ENCODE measurements around the gene MAT1A. TPM values are rescaled to one million over a fixed set of nuclear protein-coding genes. Genes with fewer than 3 reads are reported as not detected.
A peak's percentile ranks its signal among the peaks of the same experiment; 100 is the strongest.
"Not testable (repeated sequence)": the region's sequence is repeated elsewhere in the genome, so short reads cannot be mapped to it uniquely, and the experiment has no call there.

Gene MAT1A
- total RNA-seq, 1 experiment from 2014 or later = 1.5 TPM

- in situ Hi-C loops (cut with HindIII; ENCODE audit: low pct_unique_long_range_greater_than_20kb, low sequenced_read_pairs); H3K9me3 ChIP-seq (ENCODE audit: control insufficient read depth, insufficient read depth, low read depth, low read length); H3K4me3 ChIP-seq (ENCODE audit: low read depth in 2 of 2, low read length in 2 of 2); H3K36me3 ChIP-seq (ENCODE audit: control insufficient read depth, insufficient read depth, low read length); intact Hi-C loops (cut with micrococcal nuclease; ENCODE audit: unreplicated experiment); DNase-seq (ENCODE audit: low read depth, low spot score); H3K4me1 ChIP-seq (ENCODE audit: control insufficient read depth, insufficient read depth, low read length); ATAC-seq; CTCF ChIA-PET; H3K27ac ChIP-seq (ENCODE audit: low read length); H3K27me3 ChIP-seq (ENCODE audit: control insufficient read depth, insufficient read depth, low read length); BruUV-seq (replicated peaks); POLR2A ChIA-PET: not testable (repeated sequence)
These were observed 39.6 kb downstream of the MAT1A start for GRCh38 chr10:80249906-80250305.

- DNase-seq (ENCODE audit: low read depth, low spot score); H3K4me1 ChIP-seq (ENCODE audit: control insufficient read depth, insufficient read depth, low read length); BruUV-seq (replicated peaks); H3K4me3 ChIP-seq (ENCODE audit: low read depth in 2 of 2, low read length in 2 of 2); intact Hi-C loops (cut with micrococcal nuclease; ENCODE audit: unreplicated experiment); CTCF ChIA-PET; H3K9me3 ChIP-seq (ENCODE audit: control insufficient read depth, insufficient read depth, low read depth, low read length); ATAC-seq; POLR2A ChIA-PET; H3K27ac ChIP-seq (ENCODE audit: low read length); H3K36me3 ChIP-seq (ENCODE audit: control insufficient read depth, insufficient read depth, low read length); in situ Hi-C loops (cut with HindIII; ENCODE audit: low pct_unique_long_range_greater_than_20kb, low sequenced_read_pairs); H3K27me3 ChIP-seq (ENCODE audit: control insufficient read depth, insufficient read depth, low read length): not testable (repeated sequence)
These were observed 41.8 kb downstream of the MAT1A start for GRCh38 chr10:80247611-80248010.

- DNase-seq (ENCODE audit: low read depth, low spot score); H3K4me1 ChIP-seq (ENCODE audit: control insufficient read depth, insufficient read depth, low read length); H3K9me3 ChIP-seq (ENCODE audit: control insufficient read depth, insufficient read depth, low read depth, low read length); ATAC-seq; BruUV-seq (replicated peaks); POLR2A ChIA-PET; H3K4me3 ChIP-seq (ENCODE audit: low read depth in 2 of 2, low read length in 2 of 2); H3K27ac ChIP-seq (ENCODE audit: low read length); in situ Hi-C loops (cut with HindIII; ENCODE audit: low pct_unique_long_range_greater_than_20kb, low sequenced_read_pairs); H3K36me3 ChIP-seq (ENCODE audit: control insufficient read depth, insufficient read depth, low read length); CTCF ChIA-PET; intact Hi-C loops (cut with micrococcal nuclease; ENCODE audit: unreplicated experiment); H3K27me3 ChIP-seq (ENCODE audit: control insufficient read depth, insufficient read depth, low read length): not testable (repeated sequence)
These were observed 45.1 kb downstream of the MAT1A start for GRCh38 chr10:80244371-80244770.

- ATAC-seq; H3K27ac ChIP-seq (ENCODE audit: low read length); BruUV-seq (replicated peaks); in situ Hi-C loops (cut with HindIII; ENCODE audit: low pct_unique_long_range_greater_than_20kb, low sequenced_read_pairs); H3K27me3 ChIP-seq (ENCODE audit: control insufficient read depth, insufficient read depth, low read length); H3K4me1 ChIP-seq (ENCODE audit: control insufficient read depth, insufficient read depth, low read length); H3K4me3 ChIP-seq (ENCODE audit: low read depth in 2 of 2, low read length in 2 of 2); CTCF ChIA-PET; intact Hi-C loops (cut with micrococcal nuclease; ENCODE audit: unreplicated experiment); POLR2A ChIA-PET; H3K36me3 ChIP-seq (ENCODE audit: control insufficient read depth, insufficient read depth, low read length); H3K9me3 ChIP-seq (ENCODE audit: control insufficient read depth, insufficient read depth, low read depth, low read length); DNase-seq (ENCODE audit: low read depth, low spot score): not testable (repeated sequence)
These were observed 47.1 kb downstream of the MAT1A start for GRCh38 chr10:80242341-80242740.

GRCh38 chr10:80236457-80236856 lies 53.0 kb downstream of the MAT1A start:
- DNase-seq (ENCODE audit: low read depth, low spot score); BruUV-seq (replicated peaks); POLR2A ChIA-PET; H3K4me3 ChIP-seq (ENCODE audit: low read depth in 2 of 2, low read length in 2 of 2); CTCF ChIA-PET; in situ Hi-C loops (cut with HindIII; ENCODE audit: low pct_unique_long_range_greater_than_20kb, low sequenced_read_pairs); H3K4me1 ChIP-seq (ENCODE audit: control insufficient read depth, insufficient read depth, low read length); H3K36me3 ChIP-seq (ENCODE audit: control insufficient read depth, insufficient read depth, low read length); H3K27ac ChIP-seq (ENCODE audit: low read length); H3K27me3 ChIP-seq (ENCODE audit: control insufficient read depth, insufficient read depth, low read length); H3K9me3 ChIP-seq (ENCODE audit: control insufficient read depth, insufficient read depth, low read depth, low read length); intact Hi-C loops (cut with micrococcal nuclease; ENCODE audit: unreplicated experiment): not testable (repeated sequence)
- ATAC-seq = peak; percentile 16; the same call in 1 of the 2 replicates

GRCh38 chr10:80234331-80235235 lies 54.9 kb downstream of the MAT1A start:
- H3K27ac ChIP-seq (ENCODE audit: low read length); intact Hi-C loops (cut with micrococcal nuclease; ENCODE audit: unreplicated experiment); H3K9me3 ChIP-seq (ENCODE audit: control insufficient read depth, insufficient read depth, low read depth, low read length); H3K4me3 ChIP-seq (ENCODE audit: low read depth in 2 of 2, low read length in 2 of 2); H3K4me1 ChIP-seq (ENCODE audit: control insufficient read depth, insufficient read depth, low read length); CTCF ChIA-PET; H3K36me3 ChIP-seq (ENCODE audit: control insufficient read depth, insufficient read depth, low read length); POLR2A ChIA-PET; in situ Hi-C loops (cut with HindIII; ENCODE audit: low pct_unique_long_range_greater_than_20kb, low sequenced_read_pairs); DNase-seq (ENCODE audit: low read depth, low spot score); BruUV-seq (replicated peaks); H3K27me3 ChIP-seq (ENCODE audit: control insufficient read depth, insufficient read depth, low read length): not testable (repeated sequence)
- peak; percentile 68 for ATAC-seq

GRCh38 chr10:80233871-80234270 lies 55.6 kb downstream of the MAT1A start:
- ATAC-seq; intact Hi-C loops (cut with micrococcal nuclease; ENCODE audit: unreplicated experiment): not testable (repeated sequence)

More at GRCh38 chr10:80233871-80234270, 55.6 kb downstream of the MAT1A start:
- H3K4me3 ChIP-seq (ENCODE audit: low read depth in 2 of 2, low read length in 2 of 2); POLR2A ChIA-PET; H3K27ac ChIP-seq (ENCODE audit: low read length); BruUV-seq (replicated peaks); H3K4me1 ChIP-seq (ENCODE audit: control insufficient read depth, insufficient read depth, low read length); H3K27me3 ChIP-seq (ENCODE audit: control insufficient read depth, insufficient read depth, low read length); CTCF ChIA-PET; in situ Hi-C loops (cut with HindIII; ENCODE audit: low pct_unique_long_range_greater_than_20kb, low sequenced_read_pairs); H3K36me3 ChIP-seq (ENCODE audit: control insufficient read depth, insufficient read depth, low read length); H3K9me3 ChIP-seq (ENCODE audit: control insufficient read depth, insufficient read depth, low read depth, low read length); DNase-seq (ENCODE audit: low read depth, low spot score): not testable (repeated sequence)

All from Panc1 (cell line).